Thoracic aorta (tissue), 2 donors: ENCODE data around the gene MAD1L1. TPM values are rescaled to one million over a fixed set of nuclear protein-coding genes. Genes with fewer than 3 reads are reported as not detected.

Experiments used
- ATAC-seq: fragments of 150-250 bp; one replicate; pipeline ENCODE4 v1.8.0; 2017; ENCODE audit warnings: low read depth; ENCODE audit not compliant: insufficient number of reproducible peaks, low FRiP score
- DNase-seq: peaks from one replicate; pipeline ENCODE4 v3.0.0-alpha.2; 2020; ENCODE audit warnings: low spot score
- H3K27ac ChIP-seq, 2 donors: fragments of 200-600 bp; sonication (generic); 1 replicate in 1 of 2; 2 replicates in 1 of 2; pipeline ENCODE4 v1.5.1; 2016; ENCODE audit warnings: mild to moderate bottlenecking in 2 of 2, moderate library complexity in 2 of 2
- H3K27me3 ChIP-seq: fragments of 200-600 bp; sonication (generic); replicated peaks from 2 replicates; pipeline ENCODE4 v1.6.0; 2016; ENCODE audit warnings: mild to moderate bottlenecking; ENCODE audit not compliant: insufficient read depth
- H3K36me3 ChIP-seq: fragments of 200-600 bp; sonication (generic); one replicate; pipeline ENCODE4 v1.5.1; 2016
- H3K4me1 ChIP-seq, 2 donors: fragments of 200-600 bp; sonication (generic); 1 replicate in 1 of 2; 2 replicates in 1 of 2; pipeline versions ENCODE4 v1.5.1 to v1.6.0; 2016; ENCODE audit warnings: low read depth in 2 of 2, mild to moderate bottlenecking in 1 of 2; ENCODE audit not compliant: control insufficient read depth in 1 of 2
- H3K4me3 ChIP-seq: fragments of 200-600 bp; sonication (generic); 2 replicates; pipeline ENCODE4 v1.5.1; 2016; ENCODE audit warnings: mild to moderate bottlenecking
- H3K9me3 ChIP-seq: fragments of 200-600 bp; sonication (generic); 2 replicates; pipeline ENCODE4 v1.5.1; 2016
- CTCF ChIP-seq: fragments of 200-600 bp; sonication (generic); IDR thresholded peaks from one replicate; pipeline ENCODE4 v1.5.1; 2019; ENCODE audit warnings: antibody characterized with exemption
- total RNA-seq, 2 donors: library from RNA; depleted of rRNA; stranded (reverse); fragments of >200 nt; gene quantifications; one replicate each; pipeline versions ENCODE4 v1.1.0 to v1.2.3, GENCODE V29; 2016

MAD1L1 gene
- total RNA-seq, 2 donors from 2014 or later: 27.4 to 41.3 TPM

- H3K27me3 ChIP-seq: no peaks in the 10 kb centered on the region
- no peak overlapping the region for H3K27ac ChIP-seq
- no peak for DNase-seq
- H3K4me3 ChIP-seq: no peak overlapping the region
- H3K36me3 ChIP-seq: peaks cover 34% of the 10 kb centered on the region
- H3K9me3 ChIP-seq: no peaks in the 10 kb centered on the region
- no peak for TF ChIP-seq CTCF
- ATAC-seq: no peak
- no peaks in the 10 kb centered on the region for H3K4me1 ChIP-seq
Measured at GRCh38 chr7:2211926-2212325, 20.8 kb downstream of the MAD1L1 start.

GRCh38 chr7:2211259-2211880 lies 21.4 kb downstream of the MAD1L1 start:
- H3K9me3 ChIP-seq: no peaks in the 10 kb centered on the region
- H3K4me3 ChIP-seq: no peak overlapping the region
- no peak for TF ChIP-seq CTCF
- no peaks in the 10 kb centered on the region for H3K27me3 ChIP-seq
- DNase-seq (no peak), ATAC-seq (no peak)
- no peaks in the 10 kb centered on the region for H3K4me1 ChIP-seq
- H3K36me3 ChIP-seq: peaks cover 29% of the 10 kb centered on the region
- no peak overlapping the region for H3K27ac ChIP-seq

- Histone ChIP-seq H3K4me3 (no peak overlapping the region), H3K27ac (no peak overlapping the region), H3K4me1 (peaks cover 0 to under 1% of the 10 kb centered on the region in 2 donors), H3K27me3 (no peaks in the 10 kb centered on the region), H3K36me3 (peaks cover 22% of the 10 kb centered on the region), H3K9me3 (no peaks in the 10 kb centered on the region)
- ATAC-seq (no peak), DNase-seq (no peak)
- no peak for TF ChIP-seq CTCF
Measured at GRCh38 chr7:2210551-2211258, 22.0 kb downstream of the MAD1L1 start.

GRCh38 chr7:2209961-2210323 lies 22.8 kb downstream of the MAD1L1 start:
- H3K36me3 ChIP-seq: peaks cover 17% of the 10 kb centered on the region
- no peak for TF ChIP-seq CTCF
- no peak for ATAC-seq
- no peak for DNase-seq
- H3K4me3 ChIP-seq: no peak overlapping the region
- peaks cover 4 to 9% of the 10 kb centered on the region in 2 donors for H3K4me1 ChIP-seq
- H3K27ac ChIP-seq: no peak overlapping the region
- H3K27me3 ChIP-seq: no peaks in the 10 kb centered on the region
- H3K9me3 ChIP-seq: no peaks in the 10 kb centered on the region

GRCh38 chr7:2209146-2209960 lies 23.4 kb downstream of the MAD1L1 start:
- peak; percentile 71 for TF ChIP-seq CTCF
- Histone ChIP-seq H3K4me3 (no peak overlapping the region), H3K4me1 (peaks cover 8 to 14% of the 10 kb centered on the region in 2 donors), H3K36me3 (peaks cover 15% of the 10 kb centered on the region), H3K27ac (no peak overlapping the region), H3K9me3 (no peaks in the 10 kb centered on the region), H3K27me3 (no peaks in the 10 kb centered on the region)
- ATAC-seq: no peak
- DNase-seq: no peak
